ENCODE data around the gene CD70. TPM values are rescaled to one million over a fixed set of nuclear protein-coding genes. Genes with fewer than 3 reads are reported as not detected.
A peak's percentile ranks its signal among the peaks of the same experiment; 100 is the strongest.

The CD70 gene
- total and polyA plus RNA-seq, 2 of the 8 experiments (the other 6 are each of a cell fraction or from before 2014, with no cell fraction given) = 1.3 to 12.0 TPM

GRCh38 chr19:6564393-6564792, 26.6 kb downstream of the CD70 start:
- TF ChIP-seq SP1 (IDR thresholded peaks at IDR 0.05; ENCODE audit: low read depth, low read length) (peak; percentile 56; the same call in 1 of the 2 replicates), MAFK (IDR thresholded peaks at IDR 0.05; ENCODE audit: low read depth, low read length) (no peak), RXRA (IDR thresholded peaks at IDR 0.05; ENCODE audit: insufficient read depth, low read depth, low read length) (no peak), JUN (IDR thresholded peaks at IDR 0.05; ENCODE audit: low read depth, low read length) (no peak), RFX5 (IDR thresholded peaks at IDR 0.05; ENCODE audit: borderline replicate concordance, low read depth, low read length) (no peak), CTBP2 (IDR thresholded peaks at IDR 0.05; ENCODE audit: borderline replicate concordance, insufficient read depth, insufficient read length, low read length) (no peak), SP4 (IDR thresholded peaks at IDR 0.05; ENCODE audit: low read length) (no peak), KDM1A (IDR thresholded peaks at IDR 0.05; ENCODE audit: borderline replicate concordance, low read length) (peak; percentile 37; the same call in 1 of the 2 replicates), MAX (IDR thresholded peaks at IDR 0.05) (peak; percentile 49; the same call in 1 of the 2 replicates), EGR1 (IDR thresholded peaks at IDR 0.05; ENCODE audit: borderline replicate concordance, low read depth, low read length) (no peak), HDAC2 (IDR thresholded peaks at IDR 0.05; ENCODE audit: borderline replicate concordance in 1 of 2, low read depth in 2 of 2, low read length in 2 of 2) (no peak), SP2 (IDR thresholded peaks at IDR 0.05; ENCODE audit: low read length) (no peak), ASH2L (IDR thresholded peaks at IDR 0.05; ENCODE audit: low read length) (no peak)
- TF ChIP-seq, protein P1, sequence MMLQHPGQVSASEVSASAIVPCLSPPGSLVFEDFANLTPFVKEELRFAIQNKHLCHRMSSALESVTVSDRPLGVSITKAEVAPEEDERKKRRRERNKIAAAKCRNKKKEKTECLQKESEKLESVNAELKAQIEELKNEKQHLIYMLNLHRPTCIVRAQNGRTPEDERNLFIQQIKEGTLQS (IDR thresholded peaks at IDR 0.05; ENCODE audit: insufficient read depth, low read depth, low read length) = no peak
- no peak overlapping the region for H4K91ac ChIP-seq (replicated peaks; ENCODE audit: insufficient read length, low read length)
- no peak overlapping the region for H3K9ac ChIP-seq (replicated peaks in 1 of 4; ENCODE audit: extremely low read depth in 1 of 4, low read depth in 3 of 4, low read length in 3 of 4)
- H2BK5ac ChIP-seq (ENCODE audit: low read depth, low read length) = no peak overlapping the region
- H3K56ac ChIP-seq (replicated peaks; ENCODE audit: insufficient read length, low read depth, low read length) = no peak overlapping the region
- H4K20me1 ChIP-seq (replicated peaks in 1 of 2; ENCODE audit: control insufficient read depth in 1 of 2, insufficient read depth in 2 of 2, low read length in 2 of 2) = no peaks in the 10 kb centered on the region
- H3K4ac ChIP-seq (replicated peaks; ENCODE audit: insufficient read length, low read depth, low read length) = no peak overlapping the region
- no peaks in the 10 kb centered on the region for H3K79me1 ChIP-seq (ENCODE audit: low read depth, low read length)
- H3K27ac ChIP-seq (ENCODE audit: low read depth, low read length) = no peak overlapping the region
- H3K27me3 ChIP-seq (replicated peaks in 1 of 4; ENCODE audit: control insufficient read depth in 3 of 4, extremely low read depth in 1 of 4, insufficient read depth in 3 of 4, low read length in 3 of 4) = no peaks in the 10 kb centered on the region
- no peak overlapping the region for H2BK15ac ChIP-seq (ENCODE audit: low read length)
- H3K36me3 ChIP-seq (ENCODE audit: control insufficient read depth in 2 of 4, insufficient read depth in 4 of 4, low read length in 3 of 4) = no peaks in the 10 kb centered on the region; a peak in 1 of 8 replicates
- H2AK5ac ChIP-seq (ENCODE audit: low read depth, low read length) = no peak overlapping the region
- FAIRE-seq = no peak
- no peak overlapping the region for H4K5ac ChIP-seq (ENCODE audit: insufficient read length, low read depth, low read length)
- H3K14ac ChIP-seq (ENCODE audit: insufficient read length) = no peak overlapping the region
- H3K4me1 ChIP-seq (replicated peaks in 1 of 4; ENCODE audit: control insufficient read depth in 3 of 4, insufficient read depth in 4 of 4, low read length in 3 of 4) = no peaks in the 10 kb centered on the region
- WGBS, 2 experiments (ENCODE audit: extremely low coverage in 1 of 2, insufficient coverage in 1 of 2, insufficient read length in 1 of 2, insufficient replicate concordance in 2 of 2, low coverage in 1 of 2, low lambda C conversion rate in 2 of 2, missing lambda C conversion rate in 1 of 2) = 77% methylated on average over 2 of the region's 2 CpGs; no CpG with 5 or more reads in 1 of the 2 experiments
- ChIA-PET CTCF (ENCODE audit: partially characterized antibody) (no interaction called here), POLR2A (ENCODE audit: partially characterized antibody) (no interaction called here)
- H2BK120ac ChIP-seq (replicated peaks; ENCODE audit: low read depth, low read length) = no peak overlapping the region
- no peak overlapping the region for H3K18ac ChIP-seq (ENCODE audit: extremely low read depth, low read length)
- no peaks in the 10 kb centered on the region for H3K23me2 ChIP-seq (ENCODE audit: low read depth, low read length)
- no peak for DNase-seq (ENCODE audit: low read depth in 1 of 2, low spot score in 2 of 2)
- no peak overlapping the region for H3K4me2 ChIP-seq (ENCODE audit: insufficient read depth in 1 of 2, low read depth in 2 of 2, low read length in 2 of 2)
- H2AFZ ChIP-seq (ENCODE audit: low read length) = no peak overlapping the region
- H3K79me2 ChIP-seq (ENCODE audit: control insufficient read depth in 1 of 2, insufficient read depth in 2 of 2, low read length in 2 of 2) = no peaks in the 10 kb centered on the region
- no peak overlapping the region for H2BK12ac ChIP-seq (ENCODE audit: low read depth, low read length)
- H3K4me3 ChIP-seq (ENCODE audit: extremely low read depth in 1 of 4, insufficient read depth in 2 of 4, low read depth in 3 of 4, low read length in 4 of 4) = no peak overlapping the region
- no peak overlapping the region for H3K23ac ChIP-seq (ENCODE audit: insufficient read length)
- H2BK20ac ChIP-seq (ENCODE audit: low read length) = no peak overlapping the region
- peaks cover 9 to 10% of the 10 kb centered on the region in 2 experiments; a peak in 3 of 4 replicates for H3K9me3 ChIP-seq (ENCODE audit: insufficient read depth in 2 of 2, low read depth in 1 of 2, low read length in 1 of 2)
- no peak overlapping the region for H4K8ac ChIP-seq (ENCODE audit: extremely low read depth, insufficient read depth, low read length)
